ENCODE results near the gene GABRR1.
"Not testable (repeated sequence)": the region's sequence is repeated elsewhere in the genome, so short reads cannot be mapped to it uniquely, and the experiment has no call there.

GABRR1 gene

GRCh38 chr6:89217299-89217910 lies at the start of gene GABRR1:
Gene GABRR1 (minus strand): TSS chr6:89217358. CDS start chr6:89217322, 36 bp downstream.
- DNase-seq: no peak

DNA sequence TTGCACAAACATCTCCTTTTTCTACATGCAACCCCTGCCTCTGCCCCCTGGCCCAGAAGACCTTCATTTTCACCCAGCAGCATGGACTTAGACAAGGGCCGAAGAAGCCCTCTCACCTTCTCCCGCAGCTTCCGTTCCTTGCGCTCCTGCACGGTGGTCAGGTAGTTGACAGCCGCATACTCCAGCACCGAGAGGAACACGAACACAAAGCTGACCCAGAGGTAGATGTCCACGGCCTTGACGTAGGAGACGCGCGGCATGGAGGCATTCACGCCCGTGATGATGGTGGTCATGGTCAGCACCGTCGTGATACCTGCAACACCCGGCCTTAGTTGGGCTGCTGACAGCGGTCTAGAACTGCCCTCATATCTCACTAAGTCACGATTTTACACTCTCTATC lies 47.1 kb upstream of the GABRR1 start:
- DNase-seq: no peak

DNA sequence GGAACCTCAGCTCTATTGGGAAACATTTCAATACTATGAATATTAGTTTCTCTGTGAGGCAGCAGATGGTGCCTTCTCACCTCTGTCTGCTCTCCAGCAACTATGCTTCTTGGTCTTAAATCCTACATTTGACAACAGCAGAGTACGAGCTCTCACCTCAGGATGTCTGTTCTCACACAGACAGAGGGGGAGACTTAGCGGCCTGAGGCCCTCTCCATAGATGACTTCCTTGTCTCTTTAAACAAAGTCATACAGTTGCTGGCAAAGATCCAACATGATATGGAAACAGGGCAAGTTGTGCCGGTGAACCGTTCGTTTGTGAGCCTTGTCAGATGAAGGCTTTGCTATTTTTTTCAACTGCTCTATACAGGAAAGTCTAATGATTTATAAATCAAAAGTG lies 43.7 kb upstream of the GABRR1 start:
- no peak for DNase-seq

- DNase-seq: no peak
These were observed 43.2 kb upstream of the GABRR1 start for GRCh38 chr6:89260310-89260709.

GRCh38 chr6:89258912-89259311 lies 41.8 kb upstream of the GABRR1 start:
- DNase-seq: no peak

DNA sequence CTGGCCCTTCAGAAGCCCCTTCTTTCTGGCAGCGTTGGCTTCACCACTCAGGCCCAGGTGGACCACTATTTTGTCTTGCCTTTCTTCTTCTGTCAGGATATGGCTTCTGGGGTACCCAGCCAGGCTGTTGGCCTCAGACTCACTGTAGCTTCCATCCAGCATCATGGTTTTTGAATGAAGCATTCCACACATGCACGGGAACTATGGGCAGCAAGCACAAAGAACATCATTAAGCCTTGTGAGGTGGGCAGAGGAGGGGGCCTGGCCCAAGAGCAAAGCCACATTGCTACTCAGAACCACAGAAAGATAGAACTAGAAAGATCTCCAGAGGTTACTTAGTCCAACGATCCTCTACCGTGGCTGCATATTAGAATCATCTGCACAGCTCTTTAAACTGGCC lies 40.6 kb upstream of the GABRR1 start:
- no peak for DNase-seq

DNA sequence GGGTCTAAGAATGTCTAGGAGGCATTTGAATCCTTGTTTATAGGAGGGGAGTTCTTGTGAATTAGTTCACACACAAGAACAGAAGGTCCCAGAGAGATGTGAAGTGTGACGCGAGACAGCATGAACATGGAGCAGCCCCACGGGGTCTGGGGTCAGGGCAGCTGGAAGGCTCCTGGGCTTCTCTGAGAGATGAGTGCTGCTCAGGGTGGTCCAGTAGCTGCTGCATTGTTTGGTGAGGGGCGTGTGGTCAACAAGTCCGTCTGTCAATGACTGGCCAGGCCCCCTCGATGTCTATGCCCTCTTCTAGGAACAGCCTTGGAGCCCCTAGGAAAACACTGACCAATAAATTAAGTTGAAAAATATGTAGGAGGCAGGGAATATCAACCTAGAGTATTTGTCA lies 40.2 kb upstream of the GABRR1 start:
- DNase-seq: no peak

DNA sequence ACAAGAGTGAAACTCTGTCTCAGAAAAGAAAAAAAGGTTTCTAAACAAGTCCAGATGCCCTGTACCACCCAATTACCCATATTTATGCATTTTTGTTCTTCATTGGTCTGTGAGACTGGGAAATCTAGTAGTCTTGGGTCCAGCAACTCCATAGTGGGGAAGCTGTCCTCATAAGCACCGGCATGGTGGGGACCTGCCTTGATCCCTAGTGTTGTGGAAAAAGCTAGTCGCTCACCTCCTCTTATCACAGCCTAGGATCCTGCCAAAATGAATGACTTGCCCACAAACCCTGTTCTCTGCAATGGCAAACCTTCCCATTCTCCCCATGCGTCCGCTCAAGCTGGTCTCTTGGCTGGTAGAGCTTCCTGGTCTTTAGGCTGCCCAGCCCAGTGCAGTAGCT lies 38.3 kb upstream of the GABRR1 start:
- DNase-seq: no peak

DNA sequence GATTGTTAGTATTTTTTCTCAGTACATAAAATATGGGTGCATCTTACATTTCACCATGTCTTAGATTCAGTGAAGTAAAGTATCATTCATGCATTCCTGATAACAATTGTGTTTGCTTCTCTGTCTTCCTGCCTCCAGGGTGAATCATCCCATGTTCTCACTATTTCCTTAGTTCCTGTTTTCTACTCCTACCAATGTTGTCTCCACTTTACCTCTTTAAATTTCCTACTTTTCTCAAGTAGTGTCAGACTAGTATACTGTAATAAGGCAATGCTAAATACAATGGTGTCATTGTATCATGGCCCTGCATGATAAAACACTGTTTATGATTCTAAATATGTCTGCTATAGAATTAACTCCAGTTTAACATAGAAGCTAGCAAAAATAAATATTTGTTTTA lies 37.4 kb upstream of the GABRR1 start:
- DNase-seq: no peak

- no peak for DNase-seq
These were observed 35.7 kb upstream of the GABRR1 start for GRCh38 chr6:89252907-89253306.

DNA sequence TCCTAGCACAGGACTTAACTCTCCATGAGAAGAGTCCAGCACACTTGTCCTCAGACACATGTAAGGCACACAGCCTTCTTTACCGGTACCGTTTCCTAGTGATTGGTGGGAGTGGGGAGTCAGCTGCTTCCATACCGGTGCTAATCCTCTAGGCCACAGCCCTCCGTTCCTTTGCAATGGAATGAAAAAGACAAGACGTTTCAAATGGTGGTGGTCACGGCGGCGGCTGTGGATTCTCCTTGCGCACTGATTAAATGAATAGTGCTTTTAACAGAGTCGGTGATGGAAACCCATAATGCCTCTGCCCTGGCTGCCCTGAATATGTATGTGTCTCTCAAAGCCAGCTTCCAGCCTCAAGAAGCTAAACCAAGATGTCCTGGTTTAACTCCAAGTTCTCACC lies 34.8 kb upstream of the GABRR1 start:
- DNase-seq: no peak

DNA sequence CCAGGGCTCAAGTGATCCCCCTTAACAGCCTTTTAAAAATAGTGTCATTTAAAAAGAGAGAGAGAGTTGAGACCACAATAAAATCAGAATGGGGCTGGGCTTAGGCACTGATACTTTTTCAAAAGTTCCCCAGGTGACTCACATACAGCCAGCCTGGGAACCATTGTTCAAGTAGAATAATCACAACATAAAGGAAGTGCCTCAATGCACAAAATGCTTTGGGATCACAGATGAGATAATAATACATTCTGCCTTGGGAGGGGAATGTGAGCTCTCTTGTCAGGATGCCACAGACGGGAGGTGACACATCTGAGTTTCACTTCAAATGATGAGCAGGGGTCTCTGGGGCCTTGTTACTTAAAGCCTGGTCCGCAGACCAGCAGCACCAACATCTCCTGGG lies 34.0 kb upstream of the GABRR1 start:
- DNase-seq: no peak

- no peak for DNase-seq
These were observed 33.1 kb upstream of the GABRR1 start for GRCh38 chr6:89250239-89250638.

DNA sequence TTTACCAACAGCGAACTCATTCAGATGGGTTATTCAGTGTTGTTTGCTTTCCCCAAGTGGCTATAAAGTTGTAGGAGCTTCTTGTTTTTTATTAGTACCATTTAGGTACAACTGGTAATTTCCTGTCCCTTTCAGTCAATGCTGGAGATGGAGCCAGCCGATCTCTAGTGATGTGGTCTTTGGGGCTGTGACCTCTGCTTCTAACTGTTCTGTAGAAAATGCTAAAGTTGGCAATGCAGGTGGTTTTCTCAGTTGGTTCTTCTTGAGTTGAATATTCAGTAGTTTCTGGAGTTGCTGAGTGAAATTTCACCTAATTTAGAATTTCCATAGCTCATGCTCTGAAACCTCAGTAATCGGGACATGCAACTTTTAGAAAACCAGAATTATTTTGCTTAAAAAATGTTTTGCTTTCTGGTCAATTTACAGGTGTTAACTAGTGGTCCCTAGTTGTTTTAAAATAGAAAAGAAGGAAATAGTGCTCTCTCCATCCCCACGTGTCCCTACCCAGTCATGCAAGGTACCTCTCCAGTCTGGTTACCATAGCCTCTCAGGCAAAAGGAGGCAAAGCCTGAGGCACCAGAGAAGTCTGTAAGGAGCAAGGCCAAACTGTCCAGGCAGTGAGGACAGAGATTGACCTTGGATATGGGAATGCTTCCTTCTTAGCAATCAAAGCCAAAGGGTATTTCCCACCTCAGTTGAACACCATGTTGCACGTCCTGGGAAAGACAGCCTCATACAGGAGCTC lies 27.3 kb upstream of the GABRR1 start:
- DNase-seq: no peak

DNA sequence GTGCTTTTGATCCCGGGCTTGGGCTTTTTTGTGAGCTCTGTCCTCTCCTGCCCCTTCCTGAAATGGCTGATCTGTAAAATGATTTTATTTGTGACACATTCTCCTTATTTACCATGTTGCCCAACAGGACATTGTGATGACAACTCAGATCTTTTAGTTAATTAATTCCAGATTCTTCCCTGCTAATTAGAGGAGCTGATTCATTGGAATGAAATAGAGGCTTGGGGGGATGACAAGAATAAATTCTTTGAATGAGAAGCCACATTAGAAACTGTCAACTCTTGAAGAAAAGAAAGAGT lies 26.1 kb upstream of the GABRR1 start:
- no peak for DNase-seq

DNA sequence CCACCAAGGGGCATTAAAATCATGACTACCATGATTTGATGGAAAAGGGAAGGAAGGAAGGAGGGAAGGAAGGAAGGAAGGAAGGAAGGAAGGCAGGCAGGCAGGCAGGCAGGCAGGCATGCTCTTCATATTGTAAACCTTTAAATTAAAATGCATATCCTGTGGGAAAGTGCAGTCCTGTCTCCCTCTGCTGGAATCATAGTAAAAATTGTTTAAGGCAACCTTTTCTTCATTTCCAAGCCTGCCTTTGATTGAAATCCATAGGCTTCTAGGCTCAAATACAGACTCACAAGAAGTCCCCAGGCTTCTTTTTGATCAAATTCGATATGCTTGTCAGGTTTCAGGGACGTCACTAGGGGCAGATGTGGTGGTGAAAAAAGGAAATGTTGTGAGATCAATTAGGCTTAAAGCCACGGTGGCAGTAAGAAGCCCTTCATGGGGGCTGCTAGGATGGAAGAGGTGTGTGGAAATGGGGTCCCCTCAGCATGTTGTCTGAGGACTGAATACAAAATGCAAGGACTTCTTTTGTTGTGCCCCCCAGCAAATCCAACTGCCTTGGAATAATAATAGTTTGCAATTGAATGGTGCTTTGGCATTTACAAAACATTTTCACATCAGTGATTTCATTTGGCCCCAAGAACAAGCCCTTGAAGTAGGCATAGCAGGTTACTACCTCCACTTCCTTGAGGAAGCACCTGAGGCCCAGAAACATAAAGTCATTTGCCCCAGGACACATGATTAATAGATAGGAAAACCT lies 25.6 kb upstream of the GABRR1 start:
- peak in 3 of 58 donors; percentile 1 to 36 (median 16) for DNase-seq

DNA sequence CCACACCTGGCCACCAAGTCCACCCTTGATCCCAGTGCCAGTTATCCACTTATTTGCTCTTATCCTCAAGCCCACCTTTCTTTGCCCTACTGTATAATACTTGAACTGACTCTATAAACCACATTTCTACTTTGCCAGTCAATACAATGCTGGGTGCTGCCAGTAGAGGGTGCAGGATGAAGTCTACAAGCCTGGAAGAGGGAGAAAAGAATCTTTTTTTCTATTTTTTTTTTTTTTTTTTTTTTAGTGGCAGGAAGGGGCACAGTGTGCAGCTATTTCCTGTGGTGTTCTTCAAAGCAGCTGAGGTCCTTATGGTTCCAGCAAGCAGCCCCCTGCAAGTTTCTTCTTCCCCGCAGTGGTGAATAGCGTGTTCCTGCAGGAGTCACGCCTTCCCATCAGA lies 22.2 kb upstream of the GABRR1 start:
- no peak for DNase-seq

DNA sequence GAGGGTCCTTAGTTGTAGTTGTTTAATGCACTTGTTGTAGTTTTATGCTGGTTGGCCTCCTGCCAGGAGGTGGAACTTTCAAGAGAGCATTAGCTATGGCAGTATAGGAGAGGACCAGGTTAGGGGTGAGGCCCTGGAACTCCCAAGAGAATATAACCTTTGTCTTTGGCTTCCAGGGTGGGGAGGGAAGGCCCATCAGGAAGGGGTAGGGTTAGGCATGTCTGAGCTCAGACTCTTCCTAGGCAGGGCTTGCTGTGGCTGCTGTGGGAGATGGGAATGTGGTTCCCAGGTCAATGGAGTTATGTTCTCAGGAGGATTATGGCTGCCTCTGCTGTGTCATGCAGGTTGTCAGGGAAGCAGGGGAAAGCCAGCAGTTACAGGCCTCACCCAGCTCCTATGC lies 20.0 kb upstream of the GABRR1 start:
- DNase-seq: no peak

DNA sequence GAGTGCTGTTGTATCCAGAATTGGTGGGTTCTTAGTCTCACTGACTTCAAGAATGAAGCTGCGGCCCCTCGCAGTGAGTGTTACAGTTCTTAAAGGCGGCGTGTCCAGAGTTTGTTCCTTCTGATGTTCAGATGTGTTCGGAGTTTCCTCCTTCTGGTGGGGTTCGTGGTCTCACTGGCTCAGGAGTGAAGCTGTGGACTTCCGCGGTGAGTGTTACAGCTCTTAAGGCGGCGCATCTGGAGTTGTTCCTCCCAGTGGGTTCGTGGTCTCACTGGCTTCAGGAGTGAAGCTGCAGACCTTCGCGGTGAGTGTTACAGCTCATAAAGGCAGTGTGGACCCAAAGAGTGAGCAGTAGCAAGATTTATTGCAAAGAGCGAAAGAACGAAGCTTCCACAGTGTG lies 16.4 kb upstream of the GABRR1 start:
- not testable (repeated sequence) for DNase-seq

DNA sequence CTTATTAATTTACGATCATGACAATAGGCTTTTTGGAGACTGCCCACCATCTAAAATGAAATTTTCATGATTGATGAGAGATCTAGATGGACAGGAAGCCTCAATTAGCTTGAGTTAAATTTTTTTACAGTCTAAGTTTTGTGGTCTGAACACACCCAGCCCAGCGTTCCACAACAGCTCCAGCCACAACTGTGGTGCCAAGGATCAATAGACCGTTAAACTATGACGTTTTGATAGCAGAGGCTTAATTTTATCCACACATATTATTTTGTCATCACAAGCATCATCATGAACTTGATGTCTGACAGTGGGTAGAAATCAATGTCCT lies 5.5 kb upstream of the GABRR1 start:
- DNase-seq: no peak

GRCh38 chr6:89221971-89222711 lies 5.0 kb upstream of the GABRR1 start:
- no peak for DNase-seq

GRCh38 chr6:89221129-89221528 lies 4.0 kb upstream of the GABRR1 start:
- DNase-seq: no peak

Measured in anterior cingulate cortex (tissue), 58 donors.